ENCODE results near the gene NAGS.
"Not testable (repeated sequence)": the region's sequence is repeated elsewhere in the genome, so short reads cannot be mapped to it uniquely, and the experiment has no call there.

The NAGS gene

GRCh38 chr17:44004077-44004760 lies at the start of gene NAGS:
TSS of gene NAGS (plus strand) at chr17:44004622. CDS start at chr17:44004664, 42 bp downstream.
- no peak for DNase-seq (ENCODE audit: low read depth)

GRCh38 chr17:43956222-43956621 lies 48.2 kb upstream of the NAGS start:
- no peak for DNase-seq (ENCODE audit: low read depth)

GRCh38 chr17:43958748-43959352 lies 45.6 kb upstream of the NAGS start:
- no peak for DNase-seq (ENCODE audit: low read depth)

- DNase-seq (ENCODE audit: low read depth), result not testable (repeated sequence)
Observed at GRCh38 chr17:43961292-43961691, 43.1 kb upstream of the NAGS start.

GRCh38 chr17:43961954-43962353 lies 42.5 kb upstream of the NAGS start:
- DNase-seq (ENCODE audit: low read depth), result no peak

GRCh38 chr17:43962479-43962878 lies 41.9 kb upstream of the NAGS start:
- no peak for DNase-seq (ENCODE audit: low read depth)

- no peak for DNase-seq (ENCODE audit: low read depth)
Observed at GRCh38 chr17:43966276-43966675, 38.1 kb upstream of the NAGS start.

- no peak for DNase-seq (ENCODE audit: low read depth)
Observed at GRCh38 chr17:43967251-43967875, 37.1 kb upstream of the NAGS start.

GRCh38 chr17:43970366-43970765 lies 34.1 kb upstream of the NAGS start:
- no peak for DNase-seq (ENCODE audit: low read depth)

GRCh38 chr17:43971436-43971835 lies 33.0 kb upstream of the NAGS start:
- not testable (repeated sequence) for DNase-seq (ENCODE audit: low read depth)

- DNase-seq (ENCODE audit: low read depth), result not testable (repeated sequence)
Observed at GRCh38 chr17:43972444-43973212, 31.8 kb upstream of the NAGS start.

- no peak for DNase-seq (ENCODE audit: low read depth)
Observed at GRCh38 chr17:43974382-43975266, 29.8 kb upstream of the NAGS start.

- DNase-seq (ENCODE audit: low read depth), result no peak
Observed at GRCh38 chr17:43975898-43976297, 28.5 kb upstream of the NAGS start.

GRCh38 chr17:43976963-43977837 lies 27.2 kb upstream of the NAGS start:
- DNase-seq (ENCODE audit: low read depth), result no peak

- DNase-seq (ENCODE audit: low read depth), result no peak
Observed at GRCh38 chr17:43978078-43978477, 26.3 kb upstream of the NAGS start.

- no peak for DNase-seq (ENCODE audit: low read depth)
Observed at GRCh38 chr17:43979011-43979410, 25.4 kb upstream of the NAGS start.

- no peak for DNase-seq (ENCODE audit: low read depth)
Observed at GRCh38 chr17:43979671-43980070, 24.8 kb upstream of the NAGS start.

GRCh38 chr17:43982171-43982570 lies 22.3 kb upstream of the NAGS start:
- no peak for DNase-seq (ENCODE audit: low read depth)

- no peak for DNase-seq (ENCODE audit: low read depth)
Observed at GRCh38 chr17:43983196-43983514, 21.3 kb upstream of the NAGS start.

GRCh38 chr17:43983515-43984411 lies 20.7 kb upstream of the NAGS start:
- no peak for DNase-seq (ENCODE audit: low read depth)

All from stimulated activated CD8-positive, alpha-beta memory T cell treated with anti-CD3 and anti-CD28 coated beads, Interleukin-4, amount 100 ng/mL, for 24 hours (primary cell).